HG03045 (cell line): ENCODE data around the gene ANKRD31.
A peak's percentile ranks its signal among the peaks of the same experiment; 100 is the strongest.

Source experiments
- ATAC-seq: cut with Tn5 transposase; IDR thresholded peaks from one replicate; pipeline ENCODE4 v1.9.1; 2021; ENCODE audit warnings: mild to moderate bottlenecking, moderate library complexity; ENCODE audit not compliant: unreplicated experiment

ANKRD31 gene

GRCh38 chr5:75059912-75060545 lies 176.6 kb downstream of the ANKRD31 start:
- ATAC-seq = no peak

GRCh38 chr5:75058986-75059535 lies 177.6 kb downstream of the ANKRD31 start:
- no peak for ATAC-seq

GRCh38 chr5:75057561-75057960 lies 179.1 kb downstream of the ANKRD31 start:
- no peak for ATAC-seq

GRCh38 chr5:75055727-75056144 lies 180.9 kb downstream of the ANKRD31 start:
- no peak for ATAC-seq

GRCh38 chr5:75054134-75054930 lies 182.3 kb downstream of the ANKRD31 start:
- no peak for ATAC-seq

- ATAC-seq = peak; percentile 29
Measured at GRCh38 chr5:75053304-75054133, 183.2 kb downstream of the ANKRD31 start.

- no peak for ATAC-seq
Measured at GRCh38 chr5:75053054-75053303, 183.7 kb downstream of the ANKRD31 start.

- peak; percentile 40 for ATAC-seq
Measured at GRCh38 chr5:75052192-75053053, 184.3 kb downstream of the ANKRD31 start, which contains the start of gene GCNT4. Gene GCNT4, minus strand, starts transcription at chr5:75052558. Its CDS starts 22,521 bp downstream, at chr5:75030037.

GRCh38 chr5:75051217-75051751 lies 185.4 kb downstream of the ANKRD31 start:
- no peak for ATAC-seq

- no peak for ATAC-seq
Measured at GRCh38 chr5:75050415-75050814, 186.3 kb downstream of the ANKRD31 start.

- ATAC-seq = no peak
Measured at GRCh38 chr5:75049456-75050351, 187.0 kb downstream of the ANKRD31 start.

- ATAC-seq = peak; percentile 33
Measured at GRCh38 chr5:75048457-75048953, 188.2 kb downstream of the ANKRD31 start.

- ATAC-seq = no peak
Measured at GRCh38 chr5:75047356-75047755, 189.3 kb downstream of the ANKRD31 start.

GRCh38 chr5:75046366-75047142 lies 190.1 kb downstream of the ANKRD31 start:
- ATAC-seq = no peak

- no peak for ATAC-seq
Measured at GRCh38 chr5:75045071-75045470, 191.6 kb downstream of the ANKRD31 start.

GRCh38 chr5:75044406-75044805 lies 192.3 kb downstream of the ANKRD31 start:
- no peak for ATAC-seq

- ATAC-seq = no peak
Measured at GRCh38 chr5:75043633-75044264, 192.9 kb downstream of the ANKRD31 start.

- ATAC-seq = no peak
Measured at GRCh38 chr5:75042522-75042921, 194.2 kb downstream of the ANKRD31 start.
